PC-3 (cell line): Measurements from ENCODE around the gene CELF1. TPM values are rescaled to one million over a fixed set of nuclear protein-coding genes. Genes with fewer than 3 reads are reported as not detected.

Experiments used
- ATAC-seq: fragments of 200-7000 bp; cut with Tn5 transposase; 2 replicates; pipeline ENCODE4 v1.9.1; 2020; ENCODE audit warnings: mild to moderate bottlenecking, moderate library complexity
- BruUV-seq: library from RNA; stranded (reverse); fragments of 400-500 nt; replicated peaks from 2 replicates; lab custom pipeline; 2021; lab: Mats Ljungman, UMichigan
- CTCF ChIA-PET: fragments of 300-600 bp; sonication (Branson Sonifier 250); formaldehyde crosslinking; loops from one replicate; lab custom pipeline; 2022; ENCODE audit warnings: antibody characterized with exemption; lab: Charles Lee
- POLR2A ChIA-PET: fragments of 300-600 bp; sonication (Branson Sonifier 250); formaldehyde crosslinking; loops from one replicate; lab custom pipeline; 2022; ENCODE audit warnings: antibody characterized with exemption; ENCODE audit not compliant: unreplicated experiment; lab: Charles Lee
- DNase-seq: peaks from one replicate; pipeline ENCODE4 v3.0.0-alpha.2; 2015
- H2AFZ ChIP-seq: fragments of 300-600 bp; sonication (generic); 2 replicates; pipeline ENCODE4 v1.6.0; 2016; ENCODE audit warnings: antibody characterized with exemption, low read length
- H3F3A ChIP-seq: fragments of 300-600 bp; sonication (generic); one replicate; pipeline ENCODE4 v1.6.0; 2017; ENCODE audit warnings: antibody characterized with exemption, low read length, control low read depth, mild to moderate bottlenecking; ENCODE audit not compliant: unreplicated experiment
- H3K27ac ChIP-seq: fragments of 300-600 bp; sonication (generic); 2 replicates; pipeline ENCODE4 v1.5.1; 2016; ENCODE audit warnings: mild to moderate bottlenecking, low read length
- H3K27me3 ChIP-seq: fragments of 300-600 bp; sonication (generic); 2 replicates; pipeline ENCODE4 v1.6.1; 2016; ENCODE audit warnings: low read length, mixed read lengths
- H3K36me3 ChIP-seq: fragments of 300-600 bp; sonication (generic); 2 replicates; pipeline ENCODE4 v1.6.1; 2016; ENCODE audit warnings: low read depth, mixed run types, low read length, mixed read lengths
- H3K4me1 ChIP-seq: fragments of 300-600 bp; sonication (generic); 2 replicates; pipeline ENCODE4 v1.5.1; 2016; ENCODE audit warnings: low read length; ENCODE audit not compliant: insufficient read depth
- H3K4me2 ChIP-seq: fragments of 300-600 bp; sonication (generic); 2 replicates; pipeline ENCODE4 v1.6.0; 2016; ENCODE audit warnings: low read length
- H3K4me3 ChIP-seq: fragments of 300-600 bp; sonication (generic); 2 replicates; pipeline ENCODE4 v1.5.1; 2016; ENCODE audit warnings: mild to moderate bottlenecking, low read length, mixed read lengths
- H3K79me2 ChIP-seq: fragments of 300-600 bp; sonication (generic); 2 replicates; pipeline ENCODE4 v1.6.1; 2017; ENCODE audit warnings: low read length, mixed read lengths
- H3K9ac ChIP-seq: fragments of 300-600 bp; sonication (generic); 2 replicates; pipeline ENCODE4 v1.6.0; 2016; ENCODE audit warnings: mild to moderate bottlenecking, low read length
- H3K9me2 ChIP-seq: fragments of 300-600 bp; sonication (generic); replicated peaks from 2 replicates; pipeline ENCODE4 v1.6.1; 2016; ENCODE audit warnings: mixed run types, low read length, mixed read lengths
- H3K9me3 ChIP-seq: fragments of 300-600 bp; sonication (generic); 2 replicates; pipeline ENCODE4 v1.6.1; 2016; ENCODE audit warnings: low read length, mixed read lengths
- H4K20me1 ChIP-seq: fragments of 300-600 bp; sonication (generic); 2 replicates; pipeline ENCODE4 v1.6.1; 2016; ENCODE audit warnings: low read length, mixed read lengths
- EZH2 ChIP-seq: fragments of 300-600 bp; sonication (generic); IDR thresholded peaks from one replicate; pipeline ENCODE4 v1.6.1; 2017; ENCODE audit warnings: antibody characterized with exemption, mild to moderate bottlenecking, low read length; ENCODE audit not compliant: unreplicated experiment
- EZH2phosphoT487 ChIP-seq: fragments of 300-600 bp; sonication (generic); IDR thresholded peaks from 2 replicates; pipeline ENCODE4 v1.6.1; 2018; ENCODE audit warnings: mild to moderate bottlenecking, antibody characterized with exemption, low read length, borderline replicate concordance
- intact Hi-C: fragments of 100-400 bp; cut with micrococcal nuclease; formaldehyde crosslinking; loops from 2 replicates; pipeline ENCODE4 v1.9.0; 2023
- total RNA-seq: library from RNA; depleted of rRNA; stranded (reverse); fragments of >200 nt; gene quantifications from 2 replicates; pipeline ENCODE4 v1.2.3, GENCODE V29; 2014
- TF ChIP-seq, protein P1 (sequence below): fragments of 300-600 bp; sonication (generic); conservative IDR thresholded peaks from 2 replicates; pipeline ENCODE4 v1.5.1; 2017; ENCODE audit warnings: antibody characterized with exemption, low read depth, mild to moderate bottlenecking, low read length

The CELF1 gene
- total RNA-seq, 1 experiment from 2014 or later, result 80.1 TPM

DNA sequence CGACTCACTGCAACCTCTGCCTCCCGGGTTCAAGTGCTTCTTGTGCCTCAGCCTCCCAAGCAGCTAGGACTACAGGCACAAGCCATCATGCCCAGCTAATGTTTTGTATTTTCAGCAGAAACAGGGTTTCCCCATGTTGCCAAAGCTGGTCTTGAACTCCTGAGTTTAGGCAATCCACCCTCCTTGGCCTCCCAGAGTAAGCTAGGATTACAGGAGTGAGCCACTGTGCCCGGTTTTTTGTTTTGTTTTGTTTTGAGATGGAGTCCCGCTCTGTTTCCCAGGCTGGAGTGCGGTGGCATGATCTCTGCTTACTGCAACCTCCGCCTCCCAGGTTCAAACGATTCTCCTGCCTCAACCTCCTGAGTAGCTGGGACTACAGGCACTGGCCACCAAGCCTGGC is 41.0 kb downstream of the CELF1 start:
- Histone ChIP-seq H3K9me3 (no peaks in the 10 kb centered on the region), H4K20me1 (peaks cover 9% of the 10 kb centered on the region; the same call in 1 of the 2 replicates), H3K27ac (no peak overlapping the region), H2AFZ (no peak overlapping the region), H3K9me2 (no peaks in the 10 kb centered on the region), H3K27me3 (no peaks in the 10 kb centered on the region), H3K4me2 (no peak overlapping the region), H3K4me3 (no peak overlapping the region), H3K79me2 (peaks cover 98% of the 10 kb centered on the region), H3K36me3 (no peaks in the 10 kb centered on the region), H3K9ac (no peak overlapping the region), H3K4me1 (peaks cover 25% of the 10 kb centered on the region), H3F3A (no peaks in the 10 kb centered on the region)
- POLR2A ChIA-PET, result no interaction called here
- DNase-seq (no peak), ATAC-seq (no peak)
- CTCF ChIA-PET, result no interaction called here
- TF ChIP-seq EZH2phosphoT487 (no peak), EZH2 (no peak)
- TF ChIP-seq, protein P1, sequence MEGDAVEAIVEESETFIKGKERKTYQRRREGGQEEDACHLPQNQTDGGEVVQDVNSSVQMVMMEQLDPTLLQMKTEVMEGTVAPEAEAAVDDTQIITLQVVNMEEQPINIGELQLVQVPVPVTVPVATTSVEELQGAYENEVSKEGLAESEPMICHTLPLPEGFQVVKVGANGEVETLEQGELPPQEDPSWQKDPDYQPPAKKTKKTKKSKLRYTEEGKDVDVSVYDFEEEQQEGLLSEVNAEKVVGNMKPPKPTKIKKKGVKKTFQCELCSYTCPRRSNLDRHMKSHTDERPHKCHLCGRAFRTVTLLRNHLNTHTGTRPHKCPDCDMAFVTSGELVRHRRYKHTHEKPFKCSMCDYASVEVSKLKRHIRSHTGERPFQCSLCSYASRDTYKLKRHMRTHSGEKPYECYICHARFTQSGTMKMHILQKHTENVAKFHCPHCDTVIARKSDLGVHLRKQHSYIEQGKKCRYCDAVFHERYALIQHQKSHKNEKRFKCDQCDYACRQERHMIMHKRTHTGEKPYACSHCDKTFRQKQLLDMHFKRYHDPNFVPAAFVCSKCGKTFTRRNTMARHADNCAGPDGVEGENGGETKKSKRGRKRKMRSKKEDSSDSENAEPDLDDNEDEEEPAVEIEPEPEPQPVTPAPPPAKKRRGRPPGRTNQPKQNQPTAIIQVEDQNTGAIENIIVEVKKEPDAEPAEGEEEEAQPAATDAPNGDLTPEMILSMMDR, result no peak
- intact Hi-C loops, result no loop called here
- no TSS peak for BruUV-seq

DNA sequence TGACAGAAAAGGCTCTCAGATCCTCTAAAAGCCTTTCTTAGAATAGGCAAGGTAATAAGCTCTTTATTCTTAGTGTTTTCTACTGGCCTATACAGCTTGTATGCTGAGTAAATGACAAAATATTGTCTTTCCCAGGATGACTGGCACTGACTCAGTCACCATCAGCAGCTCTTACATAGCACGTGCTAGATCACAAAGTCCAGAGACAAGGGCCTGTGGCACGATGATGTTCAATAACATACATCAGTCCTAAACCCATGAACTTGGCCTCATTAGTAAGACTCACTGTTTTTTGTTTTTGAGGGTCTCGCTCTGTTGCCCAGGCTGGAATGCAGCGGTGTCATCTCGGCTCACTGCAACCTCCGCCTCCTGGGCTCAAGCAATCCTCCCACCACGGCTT is 42.7 kb downstream of the CELF1 start:
- Histone ChIP-seq H3K36me3 (no peaks in the 10 kb centered on the region), H3K27me3 (no peaks in the 10 kb centered on the region), H3K79me2 (peaks cover 97% of the 10 kb centered on the region), H2AFZ (no peak overlapping the region), H3K9ac (no peak overlapping the region), H3F3A (no peaks in the 10 kb centered on the region), H3K27ac (no peak overlapping the region), H3K9me2 (no peaks in the 10 kb centered on the region), H3K4me2 (no peak overlapping the region), H3K9me3 (no peaks in the 10 kb centered on the region), H3K4me3 (no peak overlapping the region), H4K20me1 (peaks cover 9% of the 10 kb centered on the region; the same call in 1 of the 2 replicates), H3K4me1 (peaks cover 22% of the 10 kb centered on the region)
- peak; percentile 57 for ATAC-seq
- BruUV-seq, result no TSS peak
- intact Hi-C loops, result no loop called here
- TF ChIP-seq, protein P1, result no peak
- TF ChIP-seq EZH2 (no peak), EZH2phosphoT487 (no peak)
- peak; percentile 46 for DNase-seq
- CTCF ChIA-PET, result no interaction called here
- POLR2A ChIA-PET, result no interaction called here

DNA sequence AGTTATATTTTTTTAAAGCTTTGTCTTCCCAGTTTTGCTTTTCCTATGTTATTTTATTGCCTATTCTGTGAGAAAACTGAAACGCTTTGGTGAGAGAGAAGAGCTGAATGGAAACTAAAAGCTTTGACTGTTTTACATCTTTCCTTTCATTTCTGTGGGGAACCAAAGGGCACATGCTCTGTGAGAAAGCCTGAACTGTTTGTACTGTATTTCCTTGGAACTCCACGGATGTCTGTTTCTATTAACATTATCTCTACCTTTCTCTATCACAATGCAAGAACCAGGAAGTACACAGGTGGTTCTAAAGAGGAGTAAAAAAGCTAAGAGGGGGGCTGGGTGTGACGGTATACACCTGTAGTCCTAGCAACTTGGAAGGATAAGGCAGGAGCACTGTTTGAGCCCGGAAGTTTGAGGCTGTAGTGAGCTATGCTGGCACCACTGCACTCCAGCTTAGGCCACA is 43.8 kb downstream of the CELF1 start:
- ChIA-PET POLR2A (no interaction called here), CTCF (no interaction called here)
- TF ChIP-seq, protein P1, result no peak
- TF ChIP-seq EZH2phosphoT487 (no peak), EZH2 (no peak)
- Histone ChIP-seq H3K79me2 (peaks cover 97% of the 10 kb centered on the region), H3K9ac (no peak overlapping the region), H4K20me1 (peaks cover 9% of the 10 kb centered on the region; the same call in 1 of the 2 replicates), H3K27me3 (no peaks in the 10 kb centered on the region), H3K9me2 (no peaks in the 10 kb centered on the region), H3K4me2 (no peak overlapping the region), H2AFZ (no peak overlapping the region), H3K36me3 (no peaks in the 10 kb centered on the region), H3K9me3 (no peaks in the 10 kb centered on the region), H3F3A (no peaks in the 10 kb centered on the region), H3K27ac (no peak overlapping the region), H3K4me1 (peaks cover 18% of the 10 kb centered on the region), H3K4me3 (no peak overlapping the region)
- no TSS peak for BruUV-seq
- intact Hi-C loops, result no loop called here
- no peak for ATAC-seq
- no peak for DNase-seq
